Mucosa of stomach (tissue), 1 donor: Measurements from ENCODE around the gene SCFD2.
"Not testable (repeated sequence)": the region's sequence is repeated elsewhere in the genome, so short reads cannot be mapped to it uniquely, and the experiment has no call there.

ENCODE experiments used
- H3K27me3 ChIP-seq: one replicate; pipeline ENCODE4 v1.7.0; 2013; ENCODE audit warnings: mild to moderate bottlenecking, low read length; ENCODE audit not compliant: control insufficient read depth, insufficient read depth
- H3K36me3 ChIP-seq: one replicate; pipeline ENCODE4 v1.7.0; 2013; ENCODE audit warnings: low read length; ENCODE audit not compliant: control insufficient read depth, insufficient read depth
- H3K4me1 ChIP-seq: one replicate; pipeline ENCODE4 v1.7.0; 2013; ENCODE audit warnings: mild to moderate bottlenecking, low read length; ENCODE audit not compliant: control insufficient read depth, insufficient read depth
- H3K4me3 ChIP-seq: one replicate; pipeline ENCODE4 v1.7.0; 2013; ENCODE audit warnings: low read length
- H3K9ac ChIP-seq: one replicate; pipeline ENCODE4 v1.7.0; 2013; ENCODE audit warnings: mild to moderate bottlenecking, low read length, moderate library complexity
- H3K9me3 ChIP-seq: one replicate; pipeline ENCODE4 v1.7.0; 2013; ENCODE audit warnings: mild to moderate bottlenecking, low read length, moderate library complexity; ENCODE audit not compliant: control insufficient read depth
- donor health status: Pancreatic carcinoma.

Gene SCFD2

GRCh38 chr4:53043055-53043454, 322.8 kb downstream of the SCFD2 start:
- H3K4me1 ChIP-seq = no peaks in the 10 kb centered on the region
- H3K9ac ChIP-seq = no peak overlapping the region
- no peaks in the 10 kb centered on the region for H3K27me3 ChIP-seq
- H3K4me3 ChIP-seq = no peak overlapping the region
- no peaks in the 10 kb centered on the region for H3K9me3 ChIP-seq
- no peaks in the 10 kb centered on the region for H3K36me3 ChIP-seq

- Histone ChIP-seq H3K4me3 (no peak overlapping the region), H3K27me3 (no peaks in the 10 kb centered on the region), H3K9ac (no peak overlapping the region), H3K4me1 (no peaks in the 10 kb centered on the region), H3K9me3 (no peaks in the 10 kb centered on the region), H3K36me3 (no peaks in the 10 kb centered on the region)
Observed at GRCh38 chr4:53040851-53041250, 325.0 kb downstream of the SCFD2 start.

GRCh38 chr4:53040459-53040815, 325.4 kb downstream of the SCFD2 start:
- Histone ChIP-seq H3K4me1 (no peaks in the 10 kb centered on the region), H3K27me3 (no peaks in the 10 kb centered on the region), H3K9me3 (no peaks in the 10 kb centered on the region), H3K36me3 (no peaks in the 10 kb centered on the region), H3K9ac (no peak overlapping the region), H3K4me3 (no peak overlapping the region)

GRCh38 chr4:53039741-53040458, 326.0 kb downstream of the SCFD2 start:
- H3K27me3 ChIP-seq = no peaks in the 10 kb centered on the region
- H3K4me3 ChIP-seq = no peak overlapping the region
- no peaks in the 10 kb centered on the region for H3K36me3 ChIP-seq
- H3K4me1 ChIP-seq = no peaks in the 10 kb centered on the region
- H3K9ac ChIP-seq = no peak overlapping the region
- no peaks in the 10 kb centered on the region for H3K9me3 ChIP-seq

GRCh38 chr4:53037892-53038291, 328.0 kb downstream of the SCFD2 start:
- no peak overlapping the region for H3K9ac ChIP-seq
- H3K4me3 ChIP-seq = no peak overlapping the region
- H3K36me3 ChIP-seq = no peaks in the 10 kb centered on the region
- H3K9me3 ChIP-seq = no peaks in the 10 kb centered on the region
- no peaks in the 10 kb centered on the region for H3K4me1 ChIP-seq
- no peaks in the 10 kb centered on the region for H3K27me3 ChIP-seq

GRCh38 chr4:53032908-53033307, 333.0 kb downstream of the SCFD2 start:
- H3K36me3 ChIP-seq, H3K4me3 ChIP-seq, H3K9me3 ChIP-seq, H3K9ac ChIP-seq, H3K4me1 ChIP-seq, H3K27me3 ChIP-seq: not testable (repeated sequence)

GRCh38 chr4:53026233-53026632, 339.6 kb downstream of the SCFD2 start:
- no peaks in the 10 kb centered on the region for H3K27me3 ChIP-seq
- H3K4me1 ChIP-seq = no peaks in the 10 kb centered on the region
- H3K36me3 ChIP-seq = no peaks in the 10 kb centered on the region
- H3K9ac ChIP-seq = no peak overlapping the region
- H3K4me3 ChIP-seq = no peak overlapping the region
- H3K9me3 ChIP-seq = no peaks in the 10 kb centered on the region

- Histone ChIP-seq H3K9ac (no peak overlapping the region), H3K36me3 (no peaks in the 10 kb centered on the region), H3K4me1 (peaks cover 10% of the 10 kb centered on the region), H3K9me3 (no peaks in the 10 kb centered on the region), H3K27me3 (no peaks in the 10 kb centered on the region), H3K4me3 (no peak overlapping the region)
Observed at GRCh38 chr4:53023677-53024299, 342.1 kb downstream of the SCFD2 start.

- Histone ChIP-seq H3K9ac (no peak overlapping the region), H3K36me3 (no peaks in the 10 kb centered on the region), H3K4me3 (no peak overlapping the region), H3K4me1 (peaks cover 10% of the 10 kb centered on the region), H3K9me3 (no peaks in the 10 kb centered on the region), H3K27me3 (no peaks in the 10 kb centered on the region)
Observed at GRCh38 chr4:53022513-53023100, 343.3 kb downstream of the SCFD2 start.

GRCh38 chr4:53021754-53022512, 343.9 kb downstream of the SCFD2 start:
- Histone ChIP-seq H3K36me3 (no peaks in the 10 kb centered on the region), H3K27me3 (no peaks in the 10 kb centered on the region), H3K9me3 (no peaks in the 10 kb centered on the region), H3K4me3 (no peak overlapping the region), H3K4me1 (peaks cover 10% of the 10 kb centered on the region), H3K9ac (no peak overlapping the region)

GRCh38 chr4:53019485-53020382, 346.1 kb downstream of the SCFD2 start:
- no peaks in the 10 kb centered on the region for H3K27me3 ChIP-seq
- no peaks in the 10 kb centered on the region for H3K9me3 ChIP-seq
- peaks cover 10% of the 10 kb centered on the region for H3K4me1 ChIP-seq
- H3K9ac ChIP-seq = no peak overlapping the region
- no peaks in the 10 kb centered on the region for H3K36me3 ChIP-seq
- H3K4me3 ChIP-seq = no peak overlapping the region
